SK-N-MC (cell line): ENCODE data around the gene TEX261.
"Not testable (repeated sequence)": the region's sequence is repeated elsewhere in the genome, so short reads cannot be mapped to it uniquely, and the experiment has no call there.

ENCODE experiments used
- DNase-seq: peaks from one replicate; pipeline ENCODE4 v3.0.0-alpha.2; 2011; ENCODE audit warnings: low read depth, low spot score
- H3K27ac ChIP-seq: fragments of 200-600 bp; sonication (generic); 2 replicates; pipeline ENCODE4 v1.5.1; 2016; ENCODE audit warnings: mixed run types
- H3K36me3 ChIP-seq: fragments of 200-600 bp; sonication (generic); 2 replicates; pipeline ENCODE4 v1.6.1; 2017; ENCODE audit warnings: antibody characterized with exemption, low read length, mixed read lengths; ENCODE audit not compliant: insufficient read depth
- H3K4me3 ChIP-seq: fragments of 200-600 bp; sonication (generic); 2 replicates; pipeline ENCODE4 v1.5.1; 2016
- H3K9ac ChIP-seq: fragments of 200-600 bp; sonication (generic); 2 replicates; pipeline ENCODE4 v1.8.0; 2017; ENCODE audit warnings: mixed run types, mixed read lengths; ENCODE audit not compliant: insufficient read length
- H3K9me3 ChIP-seq: fragments of 200-600 bp; sonication (generic); 2 replicates; pipeline ENCODE4 v1.6.1; 2017; ENCODE audit warnings: low read depth, mild to moderate bottlenecking, antibody characterized with exemption, low read length, moderate library complexity, mixed read lengths
- EZH2 ChIP-seq: fragments of 200-600 bp; sonication (generic); IDR thresholded peaks from one replicate; pipeline ENCODE4 v1.6.1; 2017; ENCODE audit warnings: antibody characterized with exemption
- FOXP2 ChIP-seq: optimal IDR thresholded peaks from 2 replicates; pipeline ENCODE3; 2011; ENCODE audit warnings: mild to moderate bottlenecking, moderate library complexity; ENCODE audit not compliant: insufficient read depth; ENCODE audit errors: extremely low read length, control extremely low read depth
- POLR2AphosphoS5 ChIP-seq: IDR thresholded peaks from 2 replicates; pipeline ENCODE4 v1.6.1; 2012; ENCODE audit warnings: mild to moderate bottlenecking, low read depth, low read length, borderline replicate concordance

The TEX261 gene

DNA sequence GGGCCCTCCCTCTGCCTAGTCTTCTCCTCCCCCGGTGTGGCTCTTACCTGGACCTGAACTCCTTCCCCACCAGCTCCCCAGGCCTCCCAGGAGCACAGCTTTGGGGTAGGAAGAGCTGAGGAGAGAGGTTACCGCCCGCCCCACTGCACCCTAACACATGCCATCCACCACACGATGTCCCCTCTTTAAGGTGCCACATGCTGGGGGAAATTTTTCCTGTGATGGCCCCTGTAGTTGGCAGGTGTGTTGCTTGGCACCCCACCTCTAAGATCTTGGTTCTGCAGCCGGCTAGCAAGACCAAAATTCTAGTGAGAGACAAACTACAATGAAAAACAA, 6.9 kb upstream of the TEX261 start:
- H3K9ac ChIP-seq = no peak overlapping the region
- no peaks in the 10 kb centered on the region for H3K9me3 ChIP-seq
- no peak overlapping the region for H3K4me3 ChIP-seq
- H3K36me3 ChIP-seq = no peaks in the 10 kb centered on the region
- TF ChIP-seq EZH2 (no peak), POLR2AphosphoS5 (no peak)
- no peak overlapping the region for H3K27ac ChIP-seq
- no peak for DNase-seq

GRCh38 chr2:71000780-71001591, 6.3 kb upstream of the TEX261 start:
- no peak overlapping the region for H3K27ac ChIP-seq
- no peaks in the 10 kb centered on the region for H3K9me3 ChIP-seq
- H3K9ac ChIP-seq = no peak overlapping the region
- no peak for TF ChIP-seq FOXP2
- TF ChIP-seq POLR2AphosphoS5 = peak; percentile 39; the same call in 1 of the 2 replicates
- TF ChIP-seq EZH2 = no peak
- DNase-seq = peak; percentile 2
- H3K4me3 ChIP-seq = peak overlapping the region; percentile 69
- H3K36me3 ChIP-seq = no peaks in the 10 kb centered on the region

DNA sequence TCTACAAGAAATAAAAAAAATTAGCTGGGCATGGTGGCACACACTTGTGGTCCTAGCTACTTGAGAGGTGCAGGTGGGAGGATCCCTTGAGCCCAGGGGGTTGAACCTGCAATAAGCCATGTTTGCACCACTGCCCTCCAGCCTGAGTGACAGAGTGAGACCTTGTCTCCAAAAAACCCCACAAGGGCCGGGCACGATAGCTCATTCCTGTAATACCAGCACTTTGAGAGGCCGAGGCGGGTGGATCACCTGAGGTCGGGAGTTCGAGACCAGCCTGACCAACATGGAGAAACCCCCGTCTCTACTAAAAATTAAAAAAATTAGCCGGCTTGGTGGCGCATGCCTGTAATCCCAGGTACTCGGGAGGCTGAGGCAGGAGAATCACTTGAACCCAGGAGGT, 5.3 kb upstream of the TEX261 start:
- H3K9ac ChIP-seq, H3K4me3 ChIP-seq, H3K9me3 ChIP-seq, DNase-seq, H3K36me3 ChIP-seq, H3K27ac ChIP-seq: not testable (repeated sequence)

GRCh38 chr2:70999362-70999761, 4.7 kb upstream of the TEX261 start:
- DNase-seq = no peak
- no peak for TF ChIP-seq FOXP2
- no peak for TF ChIP-seq POLR2AphosphoS5
- no peak for TF ChIP-seq EZH2

GRCh38 chr2:70998885-70999284, 4.2 kb upstream of the TEX261 start:
- not testable (repeated sequence) for DNase-seq, H3K4me3 ChIP-seq, H3K9ac ChIP-seq, H3K9me3 ChIP-seq, H3K27ac ChIP-seq, H3K36me3 ChIP-seq

More at GRCh38 chr2:70999362-70999761, 4.7 kb upstream of the TEX261 start:
- no peaks in the 10 kb centered on the region for H3K9me3 ChIP-seq
- H3K36me3 ChIP-seq = no peaks in the 10 kb centered on the region
- H3K4me3 ChIP-seq = no peak overlapping the region
- H3K9ac ChIP-seq = no peak overlapping the region
- H3K27ac ChIP-seq = no peak overlapping the region

- no peak for TF ChIP-seq EZH2
- TF ChIP-seq POLR2AphosphoS5 = no peak
- no peak for TF ChIP-seq FOXP2
- Histone ChIP-seq H3K4me3 (peak overlapping the region; percentile 95), H3K9me3 (no peaks in the 10 kb centered on the region), H3K9ac (peak overlapping the region; percentile 72), H3K27ac (no peak overlapping the region), H3K36me3 (peaks cover 5% of the 10 kb centered on the region; the same call in 1 of the 2 replicates)
- peak; percentile 10 for DNase-seq
These were observed 705 bp upstream of the TEX261 start for GRCh38 chr2:70995426-70995729.

DNA sequence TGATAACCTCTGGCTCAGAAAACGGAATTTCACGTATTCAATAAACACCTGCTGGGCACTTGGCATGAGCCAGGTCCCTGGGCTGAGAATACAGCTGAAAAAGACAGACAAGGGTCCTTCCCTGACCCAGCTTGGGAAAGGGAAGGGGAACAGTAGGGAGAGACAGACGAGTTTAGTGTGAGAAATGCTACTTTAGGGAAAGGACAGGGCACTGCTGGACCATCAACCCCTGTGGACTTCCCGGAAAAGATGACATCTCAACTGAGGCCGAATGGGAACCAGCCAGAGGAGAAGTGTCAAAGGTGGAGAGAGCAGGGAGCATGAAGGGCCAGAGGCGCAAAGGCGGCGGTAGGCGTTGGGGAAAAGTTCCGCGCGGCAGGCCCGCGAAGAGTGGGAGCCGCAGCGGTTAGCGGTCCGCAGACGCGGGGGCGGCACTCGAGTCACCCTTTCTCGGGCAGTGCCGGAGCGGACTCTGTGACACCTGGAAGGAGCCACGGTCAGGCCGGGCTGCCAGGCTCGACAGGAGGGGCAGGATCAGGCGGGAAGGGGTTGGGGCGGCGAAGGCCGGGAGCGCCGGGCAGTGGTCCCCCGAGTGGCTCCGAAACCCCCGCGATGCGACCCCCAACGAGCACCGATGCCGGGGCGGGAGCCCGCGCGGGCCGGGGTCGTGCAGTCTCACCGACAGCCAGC, 519 bp downstream of the TEX261 start:
- no peak for DNase-seq
- Histone ChIP-seq H3K36me3 (peaks cover 14% of the 10 kb centered on the region; the same call in 1 of the 2 replicates), H3K27ac (no peak overlapping the region), H3K9me3 (no peaks in the 10 kb centered on the region), H3K4me3 (peak overlapping the region; percentile 95), H3K9ac (peak overlapping the region; percentile 95)
- TF ChIP-seq POLR2AphosphoS5 (no peak), FOXP2 (no peak), EZH2 (no peak)

DNA sequence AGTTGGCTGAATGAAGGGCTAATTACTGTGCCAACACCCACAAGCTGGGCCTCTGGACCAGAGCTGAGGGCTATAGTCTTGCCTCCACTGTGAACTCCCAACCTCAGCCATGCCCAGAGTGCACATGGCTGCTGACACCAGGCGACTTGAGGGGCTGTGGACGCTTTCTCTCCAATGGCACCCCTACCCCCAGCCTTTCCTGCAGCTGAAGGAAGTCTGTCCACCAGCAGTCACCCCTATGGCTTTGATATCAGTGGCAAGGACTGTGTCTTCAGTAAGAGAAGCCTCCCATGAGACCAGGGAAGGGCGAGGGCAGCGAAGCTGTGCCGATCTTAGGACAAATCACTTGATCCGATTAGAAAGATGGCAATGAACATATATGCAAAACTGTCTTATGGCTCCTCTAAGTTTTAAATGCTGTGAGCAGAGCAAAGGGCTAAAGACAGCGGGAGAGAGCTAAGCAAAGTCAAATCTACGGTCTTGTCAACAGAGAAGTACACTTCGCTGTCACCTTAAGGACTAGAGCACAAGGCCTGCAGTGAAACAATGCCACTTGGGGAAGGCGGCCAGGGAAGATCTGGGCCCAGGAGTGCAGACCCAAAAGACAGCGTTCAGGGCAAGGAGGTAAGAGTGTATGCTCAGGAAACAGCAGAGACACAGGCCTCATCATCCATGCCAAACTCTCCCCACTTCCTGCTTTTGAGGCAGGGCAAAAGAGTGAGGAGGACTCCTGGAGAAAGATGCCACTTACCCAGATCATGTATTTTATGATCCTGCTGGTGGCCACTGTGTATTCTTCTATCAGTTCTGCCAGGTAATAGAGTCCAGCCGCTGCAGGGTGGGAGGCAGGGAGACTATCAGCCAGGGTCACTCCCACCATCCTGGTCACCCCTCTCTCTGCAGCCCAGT, 1.5 kb downstream of the TEX261 start:
- Histone ChIP-seq H3K36me3 (peaks cover 23% of the 10 kb centered on the region; the same call in 1 of the 2 replicates), H3K27ac (no peak overlapping the region), H3K9ac (peak overlapping the region; percentile 95), H3K4me3 (peak overlapping the region; percentile 95), H3K9me3 (no peaks in the 10 kb centered on the region)
- TF ChIP-seq POLR2AphosphoS5 = no peak
- DNase-seq = no peak
